Karpas-422 (cell line): Measurements from ENCODE around the gene C12orf57. TPM values are rescaled to one million over a fixed set of nuclear protein-coding genes. Genes with fewer than 3 reads are reported as not detected.

ENCODE experiments used
- DNase-seq: peaks from one replicate; pipeline ENCODE4 v3.0.0-alpha.2; 2015
- H2AFZ ChIP-seq: fragments of 200-600 bp; sonication (generic); 2 replicates; pipeline ENCODE4 v1.6.1; 2014; ENCODE audit warnings: antibody characterized with exemption, low read length, mixed read lengths
- H3K27ac ChIP-seq: fragments of 200-600 bp; sonication (generic); 2 replicates; pipeline ENCODE4 v1.5.1; 2014; ENCODE audit warnings: mild to moderate bottlenecking, low read length, moderate library complexity
- H3K27me3 ChIP-seq: fragments of 200-600 bp; sonication (generic); 2 replicates; pipeline ENCODE4 v1.6.1; 2014; ENCODE audit warnings: low read length, mixed read lengths
- H3K36me3 ChIP-seq: fragments of 200-600 bp; sonication (generic); 2 replicates; pipeline ENCODE4 v1.6.1; 2014; ENCODE audit warnings: low read length, mixed read lengths; ENCODE audit not compliant: insufficient read depth
- H3K4me1 ChIP-seq: fragments of 200-600 bp; sonication (generic); 2 replicates; pipeline ENCODE4 v1.6.1; 2014; ENCODE audit warnings: mild to moderate bottlenecking, low read length, mixed read lengths
- H3K4me2 ChIP-seq: fragments of 200-600 bp; sonication (generic); 2 replicates; pipeline ENCODE4 v1.6.1; 2014; ENCODE audit warnings: low read length, low read depth, mild to moderate bottlenecking; ENCODE audit not compliant: poor library complexity, severe bottlenecking
- H3K4me3 ChIP-seq: fragments of 200-600 bp; sonication (generic); 2 replicates; pipeline ENCODE4 v1.5.1; 2014; ENCODE audit warnings: mild to moderate bottlenecking, antibody characterized with exemption, low read length, mixed read lengths
- H3K79me2 ChIP-seq: fragments of 200-600 bp; sonication (generic); 2 replicates; pipeline ENCODE4 v1.6.1; 2014; ENCODE audit warnings: mild to moderate bottlenecking, low read length, mixed read lengths
- H3K9ac ChIP-seq: fragments of 200-600 bp; sonication (generic); 2 replicates; pipeline ENCODE4 v1.6.0; 2014; ENCODE audit warnings: low read length
- H3K9me2 ChIP-seq: fragments of 200-600 bp; sonication (generic), shearing (Covaris generic); replicated peaks from 2 replicates; pipeline ENCODE4 v1.6.0; 2014; ENCODE audit warnings: mild to moderate bottlenecking, low read length, moderate library complexity; ENCODE audit not compliant: insufficient read depth
- H3K9me3 ChIP-seq: fragments of 300-700, 200-600 bp; sonication (generic); 2 replicates; pipeline ENCODE4 v1.6.1; 2014; ENCODE audit warnings: low read length, mixed read lengths
- H4K20me1 ChIP-seq: fragments of 200-600 bp; sonication (generic); 2 replicates; pipeline ENCODE4 v1.6.1; 2014; ENCODE audit warnings: mild to moderate bottlenecking, antibody characterized with exemption, low read length, low read depth; ENCODE audit not compliant: insufficient read depth
- total RNA-seq: library from RNA; depleted of rRNA; stranded (reverse); fragments of >200 nt; shearing (Covaris generic); gene quantifications from 2 replicates; pipeline ENCODE4 v1.2.3, GENCODE V29; 2014; ENCODE audit warnings: low replicate concordance

C12orf57 gene
- total RNA-seq, 1 experiment from 2014 or later, result 264 TPM

DNA sequence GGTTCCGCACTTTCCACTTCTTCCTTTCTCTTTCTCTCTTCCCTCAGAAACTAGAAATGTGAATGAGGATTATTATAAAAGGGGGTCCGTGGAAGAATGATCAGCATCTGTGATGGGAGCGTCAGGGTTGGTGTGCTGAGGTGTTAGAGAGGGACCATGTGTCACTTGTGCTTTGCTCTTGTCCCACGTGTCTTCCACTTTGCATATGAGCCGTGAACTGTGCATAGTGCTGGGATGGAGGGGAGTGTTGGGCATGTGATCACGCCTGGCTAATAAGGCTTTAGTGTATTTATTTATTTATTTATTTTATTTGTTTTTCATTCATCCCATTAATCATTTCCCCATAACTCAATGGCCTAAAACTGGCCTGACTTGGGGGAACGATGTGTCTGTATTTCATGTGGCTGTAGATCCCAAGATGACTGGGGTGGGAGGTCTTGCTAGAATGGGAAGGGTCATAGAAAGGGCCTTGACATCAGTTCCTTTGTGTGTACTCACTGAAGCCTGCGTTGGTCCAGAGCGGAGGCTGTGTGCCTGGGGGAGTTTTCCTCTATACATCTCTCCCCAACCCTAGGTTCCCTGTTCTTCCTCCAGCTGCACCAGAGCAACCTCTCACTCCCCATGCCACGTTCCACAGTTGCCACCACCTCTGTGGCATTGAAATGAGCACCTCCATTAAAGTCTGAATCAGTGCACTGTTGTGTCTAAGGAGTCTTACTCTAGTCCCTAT, 20.7 kb upstream of the C12orf57 start:
- Histone ChIP-seq H3K27me3 (no peaks in the 10 kb centered on the region), H3K4me2 (peak overlapping the region; percentile 65), H3K9me3 (no peaks in the 10 kb centered on the region), H3K4me3 (peak overlapping the region; percentile 15; the same call in 1 of the 2 replicates), H3K9me2 (no peaks in the 10 kb centered on the region), H3K79me2 (peaks cover 10% of the 10 kb centered on the region; the same call in 1 of the 2 replicates), H3K36me3 (no peaks in the 10 kb centered on the region), H4K20me1 (no peaks in the 10 kb centered on the region), H3K9ac (peak overlapping the region; percentile 51), H3K27ac (peak overlapping the region; percentile 81), H3K4me1 (peaks cover 64% of the 10 kb centered on the region), H2AFZ (no peak overlapping the region; the same call in 1 of the 2 replicates)
- peak; percentile 73 for DNase-seq

DNA sequence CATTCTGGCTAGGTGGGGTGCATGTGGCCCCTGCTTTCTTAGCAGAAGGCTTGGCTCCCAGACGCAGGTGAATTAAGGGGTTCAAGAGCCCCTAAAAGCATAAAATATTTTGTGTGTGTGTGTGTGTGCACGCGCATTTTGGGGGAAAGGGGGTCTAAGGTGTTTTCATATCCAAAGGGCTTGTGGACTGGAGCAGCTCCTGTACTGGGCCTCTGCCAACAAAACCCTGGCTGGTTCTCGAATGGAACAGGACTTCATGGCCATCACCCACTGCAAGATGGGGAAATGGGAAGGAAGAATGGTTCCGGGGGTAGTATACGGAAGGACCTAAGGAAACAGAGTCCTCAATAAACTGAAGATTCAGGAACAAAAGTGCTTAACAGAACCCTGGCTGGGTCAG, 20.0 kb upstream of the C12orf57 start:
- Histone ChIP-seq H3K4me2 (peak overlapping the region; percentile 65), H3K79me2 (peaks cover 16% of the 10 kb centered on the region), H3K4me3 (no peak overlapping the region), H3K27ac (peak overlapping the region; percentile 81), H3K9me2 (no peaks in the 10 kb centered on the region), H3K9ac (peak overlapping the region; percentile 32; the same call in 1 of the 2 replicates), H3K4me1 (peaks cover 65% of the 10 kb centered on the region), H2AFZ (no peak overlapping the region), H3K27me3 (no peaks in the 10 kb centered on the region), H4K20me1 (no peaks in the 10 kb centered on the region), H3K36me3 (no peaks in the 10 kb centered on the region), H3K9me3 (no peaks in the 10 kb centered on the region)
- DNase-seq, result no peak

- H3K4me2 ChIP-seq, result peak overlapping the region; percentile 65
Measured at GRCh38 chr12:6925239-6925539, 18.6 kb upstream of the C12orf57 start.

GRCh38 chr12:6925540-6926279, 18.1 kb upstream of the C12orf57 start:
- no peaks in the 10 kb centered on the region for H3K9me2 ChIP-seq
- peaks cover 73% of the 10 kb centered on the region for H3K4me1 ChIP-seq
- H3K79me2 ChIP-seq, result peaks cover 31% of the 10 kb centered on the region
- no peak overlapping the region for H3K9ac ChIP-seq
- H3K4me3 ChIP-seq, result no peak overlapping the region
- no peaks in the 10 kb centered on the region for H3K9me3 ChIP-seq
- no peak overlapping the region for H3K27ac ChIP-seq
- H3K27me3 ChIP-seq, result no peaks in the 10 kb centered on the region
- DNase-seq, result peak; percentile 52
- H3K36me3 ChIP-seq, result no peaks in the 10 kb centered on the region
- H3K4me2 ChIP-seq, result no peak overlapping the region
- H2AFZ ChIP-seq, result no peak overlapping the region
- no peaks in the 10 kb centered on the region for H4K20me1 ChIP-seq

More at GRCh38 chr12:6925239-6925539, 18.6 kb upstream of the C12orf57 start:
- H2AFZ ChIP-seq, result no peak overlapping the region
- no peaks in the 10 kb centered on the region for H3K27me3 ChIP-seq
- DNase-seq, result no peak
- H3K36me3 ChIP-seq, result no peaks in the 10 kb centered on the region
- H3K9ac ChIP-seq, result no peak overlapping the region
- no peak overlapping the region for H3K27ac ChIP-seq
- no peaks in the 10 kb centered on the region for H3K9me3 ChIP-seq
- no peaks in the 10 kb centered on the region for H3K9me2 ChIP-seq
- H3K4me3 ChIP-seq, result no peak overlapping the region
- peaks cover 73% of the 10 kb centered on the region for H3K4me1 ChIP-seq
- H3K79me2 ChIP-seq, result peaks cover 29% of the 10 kb centered on the region
- H4K20me1 ChIP-seq, result no peaks in the 10 kb centered on the region

GRCh38 chr12:6927379-6928021, 16.3 kb upstream of the C12orf57 start, which contains the start of gene ATN1:
Gene ATN1 (plus strand): TSS chr12:6927959. CDS start chr12:6934002, 6,043 bp downstream.
- Histone ChIP-seq H3K4me1 (peaks cover 65% of the 10 kb centered on the region), H4K20me1 (no peaks in the 10 kb centered on the region), H3K27me3 (no peaks in the 10 kb centered on the region), H2AFZ (peak within 1 kb of the TSS; percentile 70), H3K9me2 (no peaks in the 10 kb centered on the region), H3K9me3 (no peaks in the 10 kb centered on the region), H3K27ac (peak within 1 kb of the TSS; percentile 68), H3K4me2 (peak within 1 kb of the TSS; percentile 77), H3K9ac (peak within 1 kb of the TSS; percentile 92), H3K36me3 (no peaks in the 10 kb centered on the region), H3K4me3 (peak within 1 kb of the TSS; percentile 80), H3K79me2 (peaks cover 36% of the 10 kb centered on the region)
- peak; percentile 81 for DNase-seq

DNA sequence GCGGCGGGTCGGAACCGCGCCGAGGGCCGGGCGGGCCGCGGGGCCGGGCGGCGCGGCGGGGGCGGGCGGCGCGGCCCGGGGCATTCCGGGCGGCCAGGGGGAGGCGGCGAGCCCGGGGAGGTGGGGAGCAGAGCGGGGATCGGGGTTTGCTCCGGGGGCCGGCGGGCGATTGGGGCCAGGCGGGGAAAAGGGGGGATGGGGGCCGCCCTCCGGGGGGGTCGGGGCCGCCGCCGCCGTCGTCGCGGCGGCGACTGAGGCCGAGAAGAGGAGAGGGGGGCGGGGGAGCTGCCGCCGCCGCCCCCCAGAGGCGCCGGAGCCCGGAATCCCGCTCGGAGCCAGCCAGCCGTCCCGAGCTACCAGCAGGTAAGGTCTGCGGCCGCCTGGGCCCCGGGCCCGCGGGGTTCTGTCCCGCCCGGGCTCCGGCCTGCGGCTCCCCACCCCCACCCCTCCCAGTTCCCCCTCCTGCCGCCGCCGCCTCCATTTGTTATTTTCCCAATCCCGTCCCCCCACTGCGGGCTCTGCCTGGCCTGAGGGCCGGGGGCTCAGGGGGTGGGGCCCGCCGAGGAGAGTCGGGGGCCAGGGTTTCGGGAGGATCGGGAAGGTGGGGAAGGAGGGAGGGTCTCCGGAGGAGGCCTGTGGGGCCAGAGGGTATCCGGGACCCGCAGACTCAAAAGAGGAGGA, 15.7 kb upstream of the C12orf57 start:
- Histone ChIP-seq H3K4me2 (peak overlapping the region; percentile 77), H3K27ac (peak overlapping the region; percentile 63), H3K9me2 (no peaks in the 10 kb centered on the region), H3K4me1 (peaks cover 59% of the 10 kb centered on the region), H3K4me3 (peak overlapping the region; percentile 80), H3K27me3 (no peaks in the 10 kb centered on the region), H3K36me3 (no peaks in the 10 kb centered on the region), H4K20me1 (no peaks in the 10 kb centered on the region), H2AFZ (no peak overlapping the region), H3K9me3 (no peaks in the 10 kb centered on the region), H3K9ac (peak overlapping the region; percentile 92), H3K79me2 (peaks cover 36% of the 10 kb centered on the region)
- peak; percentile 51 for DNase-seq

DNA sequence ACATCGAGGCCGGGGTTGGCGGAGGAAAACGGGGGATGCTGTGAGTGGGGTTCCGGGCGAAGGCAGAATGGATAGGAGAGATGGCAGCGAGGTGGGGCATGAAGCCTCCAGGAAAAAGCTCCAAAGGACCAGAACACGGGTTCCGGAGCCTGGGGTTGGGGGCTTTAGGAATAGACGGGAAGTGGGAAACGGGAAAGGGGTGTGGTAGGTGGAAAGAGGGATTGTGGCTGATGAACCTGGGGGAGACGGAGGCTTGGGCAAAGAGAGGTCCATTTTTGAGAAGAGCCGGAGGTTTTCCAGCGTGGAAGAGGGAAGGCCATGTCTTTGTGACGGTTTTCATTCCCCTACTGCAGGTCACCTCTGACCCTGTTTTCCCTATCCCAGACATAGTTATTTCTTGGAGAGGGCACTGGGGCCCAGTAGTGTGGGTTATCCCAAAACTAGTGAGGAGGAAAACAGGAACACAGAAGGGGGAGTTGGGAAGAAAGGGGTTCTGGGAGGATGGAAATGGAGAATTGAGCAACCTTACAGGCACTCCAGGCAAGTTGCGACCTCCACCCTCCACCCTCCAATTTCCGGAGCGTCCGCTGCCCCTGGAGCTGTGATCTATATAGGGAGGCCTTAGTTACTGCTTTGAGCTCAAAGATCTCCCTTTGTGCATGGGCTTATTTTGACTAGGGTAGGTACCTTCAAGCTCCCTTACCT, 15.0 kb upstream of the C12orf57 start:
- no peaks in the 10 kb centered on the region for H3K36me3 ChIP-seq
- H3K4me2 ChIP-seq, result peak overlapping the region; percentile 77
- peak overlapping the region; percentile 63 for H3K27ac ChIP-seq
- peak overlapping the region; percentile 80 for H3K4me3 ChIP-seq
- H3K27me3 ChIP-seq, result no peaks in the 10 kb centered on the region
- DNase-seq, result peak; percentile 41
- H4K20me1 ChIP-seq, result no peaks in the 10 kb centered on the region
- no peak overlapping the region for H2AFZ ChIP-seq
- H3K9me3 ChIP-seq, result no peaks in the 10 kb centered on the region
- H3K9me2 ChIP-seq, result no peaks in the 10 kb centered on the region
- peaks cover 36% of the 10 kb centered on the region for H3K79me2 ChIP-seq
- peak overlapping the region; percentile 81 for H3K9ac ChIP-seq
- H3K4me1 ChIP-seq, result peaks cover 52% of the 10 kb centered on the region
